Stimulated activated CD4-positive, alpha-beta T cell treated with anti-CD3 and anti-CD28 coated beads, Interleukin-12 subunit alpha, Interleukin-12 subunit beta, amount 100 ng/mL, for 24 hours (primary cell): Measurements from ENCODE around the gene RMC1.
"Not testable (repeated sequence)": the region's sequence is repeated elsewhere in the genome, so short reads cannot be mapped to it uniquely, and the experiment has no call there.

Experiments used
- DNase-seq, 2 experiments: peaks; one replicate each; pipeline ENCODE4 v3.0.0-alpha.2; 2020; ENCODE audit warnings: low read depth in 2 of 2

Gene RMC1

GRCh38 chr18:23498117-23498516 is 5.2 kb upstream of the RMC1 start:
- DNase-seq: no peak

GRCh38 chr18:23498877-23499276 is 4.4 kb upstream of the RMC1 start:
- DNase-seq: peak; percentile 43 to 51

GRCh38 chr18:23499291-23499781 is 4.0 kb upstream of the RMC1 start:
- no peak for DNase-seq

- no peak for DNase-seq
Measured at GRCh38 chr18:23501626-23502025, 1.7 kb upstream of the RMC1 start.

GRCh38 chr18:23502516-23503037 is 734 bp upstream of the RMC1 start:
- no peak for DNase-seq

GRCh38 chr18:23503963-23504344 is 643 bp downstream of the RMC1 start:
- no peak for DNase-seq

GRCh38 chr18:23504720-23505119 is 1.4 kb downstream of the RMC1 start:
- DNase-seq: no peak

GRCh38 chr18:23506393-23506792 is 3.1 kb downstream of the RMC1 start:
- no peak for DNase-seq

GRCh38 chr18:23510923-23511322 is 7.6 kb downstream of the RMC1 start:
- not testable (repeated sequence) for DNase-seq

GRCh38 chr18:23512216-23512615 is 8.9 kb downstream of the RMC1 start:
- not testable (repeated sequence) for DNase-seq

- no peak for DNase-seq
Measured at GRCh38 chr18:23512641-23513040, 9.3 kb downstream of the RMC1 start.

- DNase-seq: peak; percentile 47 to 70
Measured at GRCh38 chr18:23515911-23516546, 12.7 kb downstream of the RMC1 start.

- DNase-seq: no peak
Measured at GRCh38 chr18:23519734-23520133, 16.4 kb downstream of the RMC1 start.

- no peak for DNase-seq
Measured at GRCh38 chr18:23521271-23521670, 18.0 kb downstream of the RMC1 start.

- no peak for DNase-seq
Measured at GRCh38 chr18:23521907-23522306, 18.6 kb downstream of the RMC1 start.

- DNase-seq: no peak
Measured at GRCh38 chr18:23523429-23524212, 20.3 kb downstream of the RMC1 start.

- no peak for DNase-seq
Measured at GRCh38 chr18:23524213-23524707, 20.9 kb downstream of the RMC1 start.

GRCh38 chr18:23526501-23527063 is 23.3 kb downstream of the RMC1 start:
- DNase-seq: no peak

- DNase-seq: no peak
Measured at GRCh38 chr18:23528580-23529472, 25.5 kb downstream of the RMC1 start.

- no peak for DNase-seq
Measured at GRCh38 chr18:23529604-23530003, 26.3 kb downstream of the RMC1 start.

GRCh38 chr18:23530195-23530594 is 26.9 kb downstream of the RMC1 start:
- no peak for DNase-seq
